NCI-H2029 treated with DMSO at 0.1 percent for 48 hours (cell line): ENCODE measurements around the gene LAD1.
A peak's percentile ranks its signal among the peaks of the same experiment; 100 is the strongest.

Experiments
- DNase-seq: peaks from one replicate; lab custom pipeline; 2025; lab: John Stamatoyannopoulos, UW

LAD1 gene

DNA sequence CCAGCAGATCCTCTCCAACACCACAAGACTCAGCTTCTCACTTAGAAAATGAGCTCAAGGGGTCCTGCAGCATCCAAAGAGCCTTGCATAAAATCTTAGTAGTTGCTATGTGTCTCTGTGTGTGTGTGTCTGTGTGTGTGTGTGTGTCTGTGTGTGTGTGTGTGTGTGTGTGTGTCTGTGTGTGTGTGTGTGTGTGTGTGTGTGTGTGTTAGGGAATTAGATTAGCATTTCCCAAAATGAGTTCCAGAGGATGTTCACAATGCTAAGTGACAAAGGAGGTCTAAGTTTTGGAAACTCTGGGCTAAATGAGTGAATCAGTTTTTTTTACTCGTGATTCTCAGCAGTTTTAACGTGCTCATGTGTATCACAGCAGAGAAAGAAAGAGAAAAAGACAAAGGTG lies 52.1 kb downstream of the LAD1 start:
- no peak for DNase-seq

DNA sequence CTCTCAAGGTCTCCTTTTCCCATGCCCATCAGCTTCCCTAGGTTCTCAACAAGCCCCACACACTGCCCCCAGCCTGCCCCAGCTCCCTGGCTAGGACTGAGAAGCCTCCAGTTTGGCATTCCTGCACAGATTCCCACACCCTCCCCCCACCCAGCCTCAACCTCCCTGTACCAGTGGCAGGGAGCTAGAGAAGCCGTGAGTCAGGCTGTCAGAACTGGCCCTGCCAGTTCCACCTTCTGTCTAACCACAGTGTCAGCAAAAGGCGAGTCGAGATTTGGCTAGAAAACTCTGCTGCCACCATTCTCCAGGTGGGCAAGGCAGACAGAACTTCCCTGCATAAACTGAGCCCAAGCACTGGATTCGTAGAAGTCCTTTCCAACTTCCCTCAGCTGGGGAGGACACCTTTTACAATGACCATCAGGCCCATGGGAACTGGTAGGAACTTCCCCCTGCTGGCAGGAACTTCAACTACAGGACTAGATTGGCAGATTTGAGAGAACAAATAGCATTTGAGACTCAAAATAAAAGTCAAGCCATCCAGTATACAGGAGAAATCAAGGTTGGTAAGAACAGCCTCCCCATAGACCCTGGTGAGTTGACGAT lies 52.7 kb downstream of the LAD1 start:
- peak; percentile 36 for DNase-seq

DNA sequence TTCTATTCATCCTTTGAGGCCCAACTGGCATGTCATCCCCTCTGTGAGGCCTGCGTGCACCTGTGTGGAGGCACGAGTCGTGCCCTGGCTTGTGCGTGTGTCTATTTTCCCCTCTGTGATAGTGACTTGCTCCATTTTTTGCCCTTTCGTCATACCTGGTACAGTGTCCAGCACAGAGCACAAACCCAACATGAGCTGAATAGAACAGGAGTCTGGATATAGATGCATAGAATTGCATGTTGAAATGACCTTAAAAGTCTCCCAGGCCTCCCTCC lies 54.1 kb downstream of the LAD1 start:
- no peak for DNase-seq

DNA sequence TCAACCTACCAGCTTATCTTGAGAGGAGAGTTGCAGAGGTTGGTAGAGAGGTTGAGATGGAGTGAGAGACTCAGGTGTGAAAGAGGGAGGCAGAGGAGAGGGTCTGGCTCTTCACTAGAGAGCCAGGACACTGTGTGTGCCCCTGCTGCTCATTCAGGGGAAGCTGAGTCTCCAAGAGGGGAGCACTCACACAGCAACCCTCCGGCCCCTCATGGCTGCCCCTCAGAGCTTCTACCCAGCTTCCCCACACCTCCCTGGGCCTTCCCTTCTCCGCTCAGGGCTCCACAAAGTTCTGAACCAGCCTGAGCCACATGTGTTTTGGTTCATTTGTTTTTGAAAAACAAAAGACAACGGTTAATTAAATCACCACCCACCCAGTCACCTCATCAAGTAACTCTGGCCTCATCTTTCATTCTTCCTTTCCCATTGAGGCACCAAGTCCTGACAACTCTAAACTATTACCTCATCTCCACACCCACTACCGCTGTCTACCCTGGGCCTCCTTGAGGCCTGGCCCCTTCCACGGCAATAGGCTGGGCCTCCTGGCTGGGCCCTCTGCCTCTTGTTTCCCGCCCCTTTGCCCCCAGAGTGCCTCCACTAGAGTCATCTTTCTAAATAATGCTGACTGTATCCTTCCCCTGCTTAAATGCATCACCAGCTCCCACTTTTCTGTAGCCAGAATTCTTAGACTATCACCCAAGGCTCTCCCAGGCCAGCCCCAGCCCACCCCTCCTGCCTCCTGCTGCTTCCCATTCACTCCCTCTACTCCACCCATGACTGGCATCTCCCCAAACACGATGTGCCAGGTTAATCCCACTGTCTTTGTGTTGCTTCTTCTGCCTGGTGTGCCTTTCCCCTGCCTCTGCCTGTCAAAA lies 54.7 kb downstream of the LAD1 start:
- no peak for DNase-seq

DNA sequence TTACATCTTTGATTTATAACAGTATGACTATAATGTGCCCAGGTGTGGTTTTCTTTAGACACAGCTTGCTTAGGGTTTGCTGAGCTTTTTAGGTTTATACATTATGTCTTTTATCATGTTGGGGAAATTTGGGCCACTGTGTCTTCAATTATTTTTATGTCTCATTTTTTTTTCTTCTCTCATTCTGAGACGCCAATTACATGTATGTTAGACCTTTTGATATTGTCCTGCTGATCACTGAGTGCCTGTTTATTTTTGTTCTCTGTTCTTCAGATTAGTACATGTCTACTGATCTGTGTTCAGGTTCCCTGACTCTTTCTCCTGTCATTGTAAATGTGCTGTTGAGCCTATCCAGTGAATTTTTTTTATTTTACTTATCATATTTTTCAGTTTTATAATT lies 57.7 kb downstream of the LAD1 start:
- DNase-seq = no peak

DNA sequence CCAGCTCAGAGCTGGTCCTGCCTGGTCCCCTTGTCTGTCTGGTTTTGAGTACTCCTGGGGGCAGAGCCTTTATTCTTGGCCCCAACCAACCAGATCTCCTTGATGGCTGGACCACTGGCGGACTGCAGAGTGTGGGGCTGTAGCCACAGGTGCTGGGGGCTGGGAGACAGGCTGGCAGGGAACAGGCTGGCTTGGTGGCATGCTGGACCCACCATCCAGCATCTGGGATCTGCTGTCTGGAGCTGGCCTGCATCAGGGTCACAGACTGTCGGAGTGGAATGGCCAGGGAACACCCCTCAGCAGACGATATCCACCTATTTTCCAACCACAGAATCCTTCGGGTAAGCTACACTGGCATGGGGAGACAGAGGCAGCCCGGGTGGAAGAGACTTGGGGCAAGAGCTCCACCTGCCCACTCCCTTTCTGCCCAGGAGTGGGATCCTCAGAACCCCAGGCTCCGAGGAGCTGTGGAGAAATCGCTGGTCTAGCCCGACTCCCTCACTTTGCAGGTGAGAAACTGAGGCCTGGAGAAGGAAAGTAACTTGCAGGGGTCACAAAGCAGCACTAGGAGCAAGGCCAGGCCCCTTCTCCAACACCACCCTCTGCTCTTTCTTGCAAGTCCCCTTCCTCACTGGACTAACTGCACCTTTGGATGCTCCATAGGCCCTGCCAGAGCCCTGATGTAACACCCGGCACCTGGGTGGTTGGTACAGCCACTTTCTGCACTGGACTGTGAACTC lies 62.2 kb downstream of the LAD1 start:
- no peak for DNase-seq

DNA sequence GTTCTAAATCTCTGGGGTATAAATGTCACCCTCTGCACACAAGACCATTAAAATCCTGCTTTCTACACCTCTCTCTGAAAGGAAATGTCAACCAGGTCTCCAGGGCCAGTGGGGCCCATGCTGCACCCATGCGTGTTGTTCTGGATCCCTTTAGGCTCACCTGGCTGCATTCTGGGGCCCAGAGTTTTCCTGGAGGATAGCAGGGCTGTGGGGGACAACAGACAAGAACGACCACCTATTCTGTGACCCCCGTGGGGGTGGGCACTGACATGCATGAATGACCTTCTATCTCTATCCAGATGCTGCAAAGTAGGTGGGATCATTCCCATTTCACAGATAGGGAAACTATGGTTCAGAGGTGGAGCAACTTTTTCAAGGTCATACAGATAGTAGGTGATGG lies 63.2 kb downstream of the LAD1 start:
- DNase-seq = no peak

DNA sequence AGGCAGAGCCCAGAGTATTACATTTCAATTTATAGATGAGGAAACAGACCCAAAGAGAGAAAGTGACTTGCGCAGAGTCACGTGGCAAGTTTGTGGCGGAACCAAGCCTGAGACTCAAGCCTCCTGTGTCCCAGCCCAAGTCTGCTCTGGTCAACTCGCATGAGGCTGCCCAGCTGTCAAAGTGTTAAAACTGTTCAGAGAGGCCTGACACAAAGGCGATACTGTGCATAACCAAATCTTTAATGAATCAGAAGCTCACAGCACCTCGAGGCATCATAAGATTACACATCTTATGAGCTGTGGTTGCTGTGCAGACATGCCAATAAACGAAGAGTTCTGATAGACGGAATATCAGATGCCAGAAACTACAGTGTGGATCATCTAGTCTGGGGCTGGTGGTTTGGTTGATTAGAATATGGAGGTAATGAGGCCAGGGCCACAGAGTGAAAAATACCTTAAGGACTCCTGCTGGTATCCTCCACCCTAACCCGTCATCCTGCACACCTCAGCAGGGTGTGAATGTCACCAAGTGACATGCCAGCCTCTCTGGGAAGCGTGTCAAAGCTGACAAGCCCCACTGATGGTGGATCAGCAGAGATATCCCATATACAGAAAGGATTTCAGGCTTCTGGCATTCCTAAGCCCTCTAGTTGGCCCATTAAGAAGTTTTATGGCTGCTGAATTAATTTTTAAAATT lies 63.8 kb downstream of the LAD1 start:
- no peak for DNase-seq

DNA sequence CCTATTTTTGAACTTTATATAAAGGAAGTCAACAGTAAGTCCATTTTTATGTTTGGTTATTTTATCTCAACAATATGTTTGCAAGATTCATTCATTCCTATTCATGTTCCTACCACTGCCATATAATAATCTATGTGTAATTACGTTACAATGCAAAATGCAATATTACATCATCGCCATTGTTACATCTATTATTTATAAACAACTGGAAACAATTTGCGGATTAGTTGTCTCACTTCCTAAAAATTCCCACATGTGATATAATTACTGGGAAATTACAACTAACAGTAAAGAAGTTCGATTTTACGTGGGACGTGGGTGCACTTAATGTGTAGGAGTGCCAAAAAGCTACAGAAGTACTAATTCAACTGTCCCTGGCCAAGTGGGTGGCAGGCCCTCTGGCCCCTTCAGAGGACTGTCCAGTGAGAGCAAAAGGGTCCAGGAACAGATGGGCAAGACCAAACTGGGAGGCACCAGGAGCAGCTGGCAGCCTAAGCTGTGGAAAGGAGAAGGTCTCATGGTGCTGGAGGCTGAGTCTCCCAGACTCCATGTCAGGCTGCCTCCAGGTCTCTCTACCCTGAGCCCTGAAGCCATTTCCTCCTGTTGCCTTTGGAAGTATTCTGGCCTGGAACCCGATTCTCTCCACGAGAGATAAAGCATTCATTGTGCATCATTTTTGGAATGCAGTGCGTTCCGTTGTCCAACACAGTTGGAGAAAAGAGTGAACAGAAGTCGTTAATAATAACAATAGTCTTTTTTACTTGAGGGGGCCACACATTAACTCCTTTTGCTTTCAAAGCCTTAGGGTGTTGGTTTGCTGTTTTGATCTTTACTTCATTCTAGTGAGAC lies 64.6 kb downstream of the LAD1 start:
- DNase-seq = no peak

DNA sequence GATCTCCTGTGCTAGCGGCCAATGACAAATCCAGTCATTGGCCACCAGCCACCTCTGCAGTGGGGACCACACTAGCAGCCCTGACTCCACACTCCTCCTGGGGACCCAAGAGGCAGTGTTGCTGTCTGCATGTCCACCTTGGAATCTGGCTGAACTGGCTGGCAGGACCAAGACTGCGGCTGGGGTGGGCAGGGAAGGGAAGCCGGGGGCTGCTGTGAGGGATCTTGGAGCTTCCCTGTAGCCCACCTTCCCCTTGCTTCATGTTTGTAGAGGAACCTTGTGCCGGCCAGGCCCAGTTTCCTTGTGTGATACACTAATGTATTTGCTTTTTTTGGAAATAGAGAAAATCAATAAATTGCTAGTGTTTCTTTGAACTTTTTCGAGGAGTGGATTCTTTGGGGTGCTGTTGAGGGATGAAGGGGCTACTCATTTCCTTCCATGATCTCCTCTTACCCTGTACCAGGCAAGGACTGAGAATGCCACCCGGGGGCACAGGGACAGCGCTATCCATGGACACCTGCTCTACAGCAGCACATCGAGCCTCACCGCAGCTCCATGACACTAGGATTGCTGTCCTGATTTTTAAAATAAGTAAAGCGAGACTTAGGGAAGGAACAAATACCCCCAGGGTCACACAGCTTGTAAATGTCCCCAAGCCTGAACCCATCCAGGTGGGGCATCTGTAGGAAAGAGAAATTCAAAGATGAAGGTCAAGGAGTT lies 66.3 kb downstream of the LAD1 start:
- DNase-seq = no peak

DNA sequence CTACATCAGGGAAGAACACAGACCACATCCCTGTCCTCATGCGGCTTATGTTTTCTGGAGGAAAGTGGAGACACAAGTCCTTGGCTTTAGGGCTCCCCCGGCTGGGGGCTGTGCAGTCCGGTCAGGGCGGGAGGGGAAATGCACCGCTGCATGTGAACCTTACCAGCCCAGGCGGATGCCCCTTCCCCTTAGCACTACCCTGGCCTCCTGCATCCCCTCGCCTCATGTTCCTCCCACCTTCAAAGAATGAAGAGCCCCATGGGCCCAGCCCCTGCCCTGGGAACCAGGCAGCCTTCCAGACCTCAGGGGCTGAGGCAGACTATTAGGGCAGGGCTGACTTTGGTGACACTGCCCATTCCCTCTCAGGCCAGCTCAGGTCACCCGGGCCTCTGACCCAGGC lies 67.1 kb downstream of the LAD1 start:
- DNase-seq = no peak

DNA sequence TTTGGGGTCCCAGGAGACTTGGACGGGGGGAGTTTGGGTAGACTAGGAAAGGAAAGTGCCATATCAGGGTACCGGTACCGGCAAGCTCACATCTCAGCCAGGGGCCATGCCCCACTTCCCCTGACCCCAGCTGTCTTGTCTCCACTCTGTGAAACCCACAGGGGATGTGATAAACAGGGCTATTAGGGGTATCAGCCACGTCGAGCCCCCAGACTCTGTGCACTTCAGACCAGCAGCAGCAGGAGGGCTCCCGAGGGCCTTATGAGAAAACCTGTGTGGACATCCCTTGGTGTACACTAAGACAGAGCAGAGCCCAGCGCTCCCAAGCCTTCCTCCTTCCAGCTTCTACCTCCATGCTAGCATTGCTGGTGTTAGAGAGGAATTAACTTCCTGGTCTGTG lies 68.0 kb downstream of the LAD1 start:
- DNase-seq = no peak
